GM12891 (cell line): ENCODE results near the gene TSHZ1.

ENCODE experiments used
- PAX5 ChIP-seq: IDR thresholded peaks from 2 replicates; pipeline ENCODE4 v1.6.1; 2011; ENCODE audit warnings: low read length, moderate library complexity, mild to moderate bottlenecking; ENCODE audit not compliant: insufficient read depth, severe bottlenecking
- POLR2A ChIP-seq: IDR thresholded peaks from 2 replicates; pipeline ENCODE4 v1.6.1; 2011; ENCODE audit warnings: low read depth, low read length, control low read depth
- POLR2AphosphoS5 ChIP-seq: IDR thresholded peaks from 2 replicates; pipeline ENCODE4 v1.6.1; 2011; ENCODE audit warnings: low read depth, low read length, control low read depth
- TAF1 ChIP-seq: IDR thresholded peaks from 2 replicates; pipeline ENCODE4 v1.6.1; 2011; ENCODE audit warnings: low read depth, low read length, control low read depth

GRCh38 chr18:75226956-75227316 is 16.3 kb downstream of the TSHZ1 start:
- TF ChIP-seq POLR2AphosphoS5 (no peak), TAF1 (no peak), POLR2A (no peak), PAX5 (no peak)
